HG03060 (cell line): Measurements from ENCODE around the gene UBE4A.

Experiments
- ATAC-seq: cut with Tn5 transposase; IDR thresholded peaks from one replicate; pipeline ENCODE4 v1.9.1; 2021; ENCODE audit warnings: low read depth, moderate number of reproducible peaks; ENCODE audit not compliant: unreplicated experiment

The UBE4A gene

GRCh38 chr11:118359295-118359958, at the start of gene UBE4A:
Gene UBE4A (plus strand): TSS chr11:118359600. CDS start chr11:118365081, 5,481 bp downstream.
- ATAC-seq, result peak; percentile 77

GRCh38 chr11:118310271-118310670, 49.1 kb upstream of the UBE4A start:
- ATAC-seq, result no peak

- no peak for ATAC-seq
Measured at GRCh38 chr11:118310781-118311485, 48.5 kb upstream of the UBE4A start.

- ATAC-seq, result no peak
Measured at GRCh38 chr11:118311518-118311917, 47.9 kb upstream of the UBE4A start.

- ATAC-seq, result no peak
Measured at GRCh38 chr11:118312328-118312727, 47.1 kb upstream of the UBE4A start.

GRCh38 chr11:118313242-118313641, 46.2 kb upstream of the UBE4A start:
- ATAC-seq, result no peak

- no peak for ATAC-seq
Measured at GRCh38 chr11:118314988-118315411, 44.4 kb upstream of the UBE4A start.

- ATAC-seq, result no peak
Measured at GRCh38 chr11:118318124-118318523, 41.3 kb upstream of the UBE4A start.

GRCh38 chr11:118318581-118319336, 40.6 kb upstream of the UBE4A start:
- no peak for ATAC-seq

GRCh38 chr11:118319337-118319707, 40.1 kb upstream of the UBE4A start:
- ATAC-seq, result no peak

- no peak for ATAC-seq
Measured at GRCh38 chr11:118320515-118320914, 38.9 kb upstream of the UBE4A start.

GRCh38 chr11:118321386-118322082, 37.9 kb upstream of the UBE4A start:
- ATAC-seq, result no peak

- no peak for ATAC-seq
Measured at GRCh38 chr11:118322721-118323120, 36.7 kb upstream of the UBE4A start.

- ATAC-seq, result no peak
Measured at GRCh38 chr11:118325283-118325682, 34.1 kb upstream of the UBE4A start.

- ATAC-seq, result no peak
Measured at GRCh38 chr11:118328745-118329144, 30.7 kb upstream of the UBE4A start.

- no peak for ATAC-seq
Measured at GRCh38 chr11:118334745-118335144, 24.7 kb upstream of the UBE4A start.

GRCh38 chr11:118338637-118339061, 20.8 kb upstream of the UBE4A start:
- no peak for ATAC-seq

GRCh38 chr11:118339281-118339961, 20.0 kb upstream of the UBE4A start:
- ATAC-seq, result no peak

- no peak for ATAC-seq
Measured at GRCh38 chr11:118340449-118340848, 19.0 kb upstream of the UBE4A start.

GRCh38 chr11:118341261-118341660, 18.1 kb upstream of the UBE4A start:
- no peak for ATAC-seq
